ENCODE measurements around the gene MROH8.
A peak's percentile ranks its signal among the peaks of the same experiment; 100 is the strongest.

Gene MROH8

GRCh38 chr20:37198932-37199660, 19.7 kb upstream of the MROH8 start:
- no peak for DNase-seq (ENCODE audit: low spot score)

GRCh38 chr20:37194621-37195417, 15.5 kb upstream of the MROH8 start:
- DNase-seq (ENCODE audit: low spot score): no peak

- no peak for DNase-seq (ENCODE audit: low spot score)
These were observed 14.5 kb upstream of the MROH8 start for GRCh38 chr20:37193821-37194220.

- no peak for DNase-seq (ENCODE audit: low spot score)
These were observed 13.9 kb upstream of the MROH8 start for GRCh38 chr20:37193226-37193625.

GRCh38 chr20:37192137-37192854, 12.9 kb upstream of the MROH8 start:
- DNase-seq (ENCODE audit: low spot score): peak; percentile 97

- DNase-seq (ENCODE audit: low spot score): no peak
These were observed 11.2 kb upstream of the MROH8 start for GRCh38 chr20:37190354-37191112.

- DNase-seq (ENCODE audit: low spot score): no peak
These were observed 10.2 kb upstream of the MROH8 start for GRCh38 chr20:37189416-37190016.

- DNase-seq (ENCODE audit: low spot score): no peak
These were observed 9.4 kb upstream of the MROH8 start for GRCh38 chr20:37188787-37189186.

GRCh38 chr20:37185686-37186085, 6.3 kb upstream of the MROH8 start:
- DNase-seq (ENCODE audit: low spot score): peak; percentile 40

GRCh38 chr20:37179683-37180524, 556 bp upstream of the MROH8 start:
- no peak for DNase-seq (ENCODE audit: low spot score)

GRCh38 chr20:37172836-37173235, 6.5 kb downstream of the MROH8 start:
- DNase-seq (ENCODE audit: low spot score): no peak

- no peak for DNase-seq (ENCODE audit: low spot score)
These were observed 12.5 kb downstream of the MROH8 start for GRCh38 chr20:37166867-37167266.

- DNase-seq (ENCODE audit: low spot score): no peak
These were observed 14.3 kb downstream of the MROH8 start for GRCh38 chr20:37165031-37165430.

- DNase-seq (ENCODE audit: low spot score): no peak
These were observed 15.4 kb downstream of the MROH8 start for GRCh38 chr20:37163832-37164554.

GRCh38 chr20:37162646-37163045, 16.7 kb downstream of the MROH8 start:
- no peak for DNase-seq (ENCODE audit: low spot score)

GRCh38 chr20:37161830-37162549, 17.4 kb downstream of the MROH8 start:
- DNase-seq (ENCODE audit: low spot score): no peak

- no peak for DNase-seq (ENCODE audit: low spot score)
These were observed 18.7 kb downstream of the MROH8 start for GRCh38 chr20:37160683-37161082.

- no peak for DNase-seq (ENCODE audit: low spot score)
These were observed 21.1 kb downstream of the MROH8 start for GRCh38 chr20:37158248-37158647.

GRCh38 chr20:37155987-37156386, 23.4 kb downstream of the MROH8 start:
- DNase-seq (ENCODE audit: low spot score): no peak
